Measurements from ENCODE around the gene PTGDR. TPM values are rescaled to one million over a fixed set of nuclear protein-coding genes. Genes with fewer than 3 reads are reported as not detected.

PTGDR gene
- total and polyA plus RNA-seq, 2 donors (not counting 1 experiment from before 2014, with no cell fraction given), result 0.08 TPM; not detected in 1

DNA sequence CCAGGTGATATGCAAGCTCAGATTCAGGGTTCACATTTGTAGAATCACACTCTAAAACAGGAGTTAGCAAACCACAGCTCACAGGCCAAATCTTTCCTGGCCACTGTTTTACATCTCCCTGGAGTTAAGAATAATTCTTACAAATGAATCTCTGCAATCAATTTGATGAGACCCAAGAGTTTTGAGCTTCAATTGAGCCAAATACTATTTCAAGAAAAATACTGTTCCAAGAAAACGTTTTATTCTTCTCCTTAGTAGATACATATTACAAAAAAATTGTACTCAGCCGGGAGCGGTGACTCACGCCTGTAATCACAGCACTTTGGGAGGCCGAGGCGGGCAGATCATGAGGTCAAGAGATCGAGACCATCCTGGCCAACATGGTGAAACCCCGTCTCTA, 2.5 kb downstream of the PTGDR start:
- Histone ChIP-seq H2AFZ (ENCODE audit: low read length) (no peak overlapping the region), H4K20me1 (ENCODE audit: control insufficient read depth, extremely low read depth, insufficient read depth, low read length) (no peaks in the 10 kb centered on the region), H3K4me3 (replicated peaks in 1 of 4; ENCODE audit: control extremely low read depth in 1 of 4, insufficient read depth in 1 of 4, low read depth in 3 of 4, low read length in 4 of 4) (no peak overlapping the region), H3K27me3 (ENCODE audit: control insufficient read depth, insufficient read depth, low read length) (peaks cover 29% of the 10 kb centered on the region), H3K4me2 (ENCODE audit: extremely low read depth, insufficient read depth, low read length) (no peak overlapping the region), H3K4me1 (ENCODE audit: control insufficient read depth, extremely low read depth, insufficient read depth, low read length) (peaks cover 4% of the 10 kb centered on the region), H3K36me3 (ENCODE audit: control insufficient read depth, insufficient read depth, low read length) (no peaks in the 10 kb centered on the region), H3K9me3 (ENCODE audit: control insufficient read depth, insufficient read depth, low read depth, low read length) (no peaks in the 10 kb centered on the region), H3K79me2 (ENCODE audit: control insufficient read depth, insufficient read depth, low read length) (no peaks in the 10 kb centered on the region), H3K27ac (ENCODE audit: insufficient read depth, low read length) (no peak overlapping the region), H3K9ac (ENCODE audit: insufficient read depth, low read length) (no peak overlapping the region)
- TF ChIP-seq EZH2 (IDR thresholded peaks at IDR 0.05; ENCODE audit: low read length, missing control alignments), result no peak
- TF ChIP-seq, protein P1, sequence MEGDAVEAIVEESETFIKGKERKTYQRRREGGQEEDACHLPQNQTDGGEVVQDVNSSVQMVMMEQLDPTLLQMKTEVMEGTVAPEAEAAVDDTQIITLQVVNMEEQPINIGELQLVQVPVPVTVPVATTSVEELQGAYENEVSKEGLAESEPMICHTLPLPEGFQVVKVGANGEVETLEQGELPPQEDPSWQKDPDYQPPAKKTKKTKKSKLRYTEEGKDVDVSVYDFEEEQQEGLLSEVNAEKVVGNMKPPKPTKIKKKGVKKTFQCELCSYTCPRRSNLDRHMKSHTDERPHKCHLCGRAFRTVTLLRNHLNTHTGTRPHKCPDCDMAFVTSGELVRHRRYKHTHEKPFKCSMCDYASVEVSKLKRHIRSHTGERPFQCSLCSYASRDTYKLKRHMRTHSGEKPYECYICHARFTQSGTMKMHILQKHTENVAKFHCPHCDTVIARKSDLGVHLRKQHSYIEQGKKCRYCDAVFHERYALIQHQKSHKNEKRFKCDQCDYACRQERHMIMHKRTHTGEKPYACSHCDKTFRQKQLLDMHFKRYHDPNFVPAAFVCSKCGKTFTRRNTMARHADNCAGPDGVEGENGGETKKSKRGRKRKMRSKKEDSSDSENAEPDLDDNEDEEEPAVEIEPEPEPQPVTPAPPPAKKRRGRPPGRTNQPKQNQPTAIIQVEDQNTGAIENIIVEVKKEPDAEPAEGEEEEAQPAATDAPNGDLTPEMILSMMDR (conservative IDR thresholded peaks at IDR 0.05 in 1 of 2, IDR thresholded peaks at IDR 0.05 in 1 of 2; ENCODE audit: low read depth in 1 of 2, low read length in 2 of 2), result no peak
- no peak for DNase-seq (ENCODE audit: low read depth in 2 of 2)

DNA sequence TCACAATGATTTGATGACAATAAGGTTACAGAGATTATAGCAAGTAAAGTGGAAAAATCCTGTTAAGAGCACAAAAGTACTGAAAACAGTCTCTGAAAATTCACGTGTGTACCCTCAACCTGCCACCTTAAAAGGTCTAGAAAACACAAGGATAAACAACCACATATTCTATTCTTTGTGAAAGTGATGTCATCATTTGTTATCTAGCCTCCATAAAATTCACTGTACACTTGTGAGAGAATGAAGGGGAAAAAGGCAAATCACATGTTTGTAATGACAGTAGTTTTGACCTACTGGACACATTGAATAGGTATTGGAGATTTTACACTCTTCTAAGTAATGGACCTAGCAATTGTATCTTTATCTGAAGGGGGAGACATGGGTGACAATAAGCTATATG, 4.0 kb downstream of the PTGDR start:
- Histone ChIP-seq H3K27ac (ENCODE audit: insufficient read depth, low read length) (no peak overlapping the region), H3K27me3 (ENCODE audit: control insufficient read depth, insufficient read depth, low read length) (peaks cover 27% of the 10 kb centered on the region), H3K4me2 (ENCODE audit: extremely low read depth, insufficient read depth, low read length) (no peak overlapping the region), H3K4me3 (replicated peaks in 1 of 4; ENCODE audit: control extremely low read depth in 1 of 4, insufficient read depth in 1 of 4, low read depth in 3 of 4, low read length in 4 of 4) (no peak overlapping the region), H4K20me1 (ENCODE audit: control insufficient read depth, extremely low read depth, insufficient read depth, low read length) (no peaks in the 10 kb centered on the region), H3K9me3 (ENCODE audit: control insufficient read depth, insufficient read depth, low read depth, low read length) (no peaks in the 10 kb centered on the region), H2AFZ (ENCODE audit: low read length) (no peak overlapping the region), H3K36me3 (ENCODE audit: control insufficient read depth, insufficient read depth, low read length) (no peaks in the 10 kb centered on the region), H3K79me2 (ENCODE audit: control insufficient read depth, insufficient read depth, low read length) (no peaks in the 10 kb centered on the region), H3K9ac (ENCODE audit: insufficient read depth, low read length) (no peak overlapping the region), H3K4me1 (ENCODE audit: control insufficient read depth, extremely low read depth, insufficient read depth, low read length) (peaks cover 4% of the 10 kb centered on the region)
- no peak for TF ChIP-seq EZH2 (IDR thresholded peaks at IDR 0.05; ENCODE audit: low read length, missing control alignments)
- TF ChIP-seq, protein P1 (conservative IDR thresholded peaks at IDR 0.05 in 1 of 2, IDR thresholded peaks at IDR 0.05 in 1 of 2; ENCODE audit: low read depth in 1 of 2, low read length in 2 of 2), result no peak
- DNase-seq (ENCODE audit: low read depth in 2 of 2), result peak in 1 of 2 donors; percentile 7

- no peak overlapping the region for H3K27ac ChIP-seq (ENCODE audit: insufficient read depth, low read length)
- no peak for TF ChIP-seq EZH2 (IDR thresholded peaks at IDR 0.05; ENCODE audit: low read length, missing control alignments)
- TF ChIP-seq, protein P1 (conservative IDR thresholded peaks at IDR 0.05 in 1 of 2, IDR thresholded peaks at IDR 0.05 in 1 of 2; ENCODE audit: low read depth in 1 of 2, low read length in 2 of 2), result peak; percentile 36 to 48
- no peak overlapping the region for H3K4me2 ChIP-seq (ENCODE audit: extremely low read depth, insufficient read depth, low read length)
- no peaks in the 10 kb centered on the region for H3K79me2 ChIP-seq (ENCODE audit: control insufficient read depth, insufficient read depth, low read length)
- no peaks in the 10 kb centered on the region for H3K36me3 ChIP-seq (ENCODE audit: control insufficient read depth, insufficient read depth, low read length)
- no peaks in the 10 kb centered on the region for H4K20me1 ChIP-seq (ENCODE audit: control insufficient read depth, extremely low read depth, insufficient read depth, low read length)
- H2AFZ ChIP-seq (ENCODE audit: low read length), result no peak overlapping the region
- peaks cover 23% of the 10 kb centered on the region for H3K27me3 ChIP-seq (ENCODE audit: control insufficient read depth, insufficient read depth, low read length)
- peak in 1 of 2 donors; percentile 59 for DNase-seq (ENCODE audit: low read depth in 2 of 2)
- no peaks in the 10 kb centered on the region for H3K9me3 ChIP-seq (ENCODE audit: control insufficient read depth, insufficient read depth, low read depth, low read length)
- H3K9ac ChIP-seq (ENCODE audit: insufficient read depth, low read length), result no peak overlapping the region
- H3K4me3 ChIP-seq (replicated peaks in 1 of 4; ENCODE audit: control extremely low read depth in 1 of 4, insufficient read depth in 1 of 4, low read depth in 3 of 4, low read length in 4 of 4), result no peak overlapping the region
- peaks cover 4% of the 10 kb centered on the region for H3K4me1 ChIP-seq (ENCODE audit: control insufficient read depth, extremely low read depth, insufficient read depth, low read length)
These were observed 4.9 kb downstream of the PTGDR start for GRCh38 chr14:52272375-52272774.

Data from fibroblast of lung (primary cell).